Kidney (tissue), 14 donors: ENCODE results near the gene PHAF1. TPM values are rescaled to one million over a fixed set of nuclear protein-coding genes. Genes with fewer than 3 reads are reported as not detected.

Experiments used
- DNase-seq, 5 donors: peaks; one replicate each; pipeline ENCODE4 v3.0.0-alpha.2; 2013 to 2020
- FAIRE-seq: peaks from 2 replicates; lab custom pipeline; 2012; peaks lifted over from hg19 to GRCh38; lab: Jason Lieb, UNC
- H3K27ac ChIP-seq, 2 donors: one replicate each; pipeline ENCODE4 v1.7.0; 2013; ENCODE audit warnings: low read depth in 2 of 2, low read length in 2 of 2, inconsistent platforms in 1 of 2
- H3K27me3 ChIP-seq: one replicate; pipeline ENCODE4 v1.7.1; 2013; ENCODE audit warnings: low read length, inconsistent platforms; ENCODE audit not compliant: control insufficient read depth, insufficient read depth
- H3K36me3 ChIP-seq, 3 donors: one replicate each; pipeline versions ENCODE4 v1.7.0 to v1.7.1; 2013; ENCODE audit warnings: low read length in 3 of 3, control low read depth in 1 of 3, inconsistent platforms in 1 of 3; ENCODE audit not compliant: insufficient read depth in 3 of 3, control insufficient read depth in 2 of 3
- H3K4me1 ChIP-seq, 3 donors: one replicate each; pipeline versions ENCODE4 v1.7.0 to v1.7.1; 2013; ENCODE audit warnings: low read length in 3 of 3, inconsistent platforms in 1 of 3, low read depth in 1 of 3; ENCODE audit not compliant: control insufficient read depth in 2 of 3, insufficient read depth in 2 of 3
- H3K4me3 ChIP-seq, 3 donors: one replicate each; pipeline versions ENCODE4 v1.7.0 to v1.8.1; 2013; ENCODE audit warnings: low read length in 3 of 3, control low read depth in 1 of 3, inconsistent platforms in 1 of 3
- H3K9ac ChIP-seq, 3 donors: one replicate each; pipeline versions ENCODE4 v1.7.0 to v1.7.1; 2013; ENCODE audit warnings: low read length in 3 of 3, control low read depth in 1 of 3, inconsistent platforms in 1 of 3
- H3K9me3 ChIP-seq, 3 donors: one replicate each; pipeline versions ENCODE4 v1.7.0 to v1.7.1; 2013; ENCODE audit warnings: low read length in 3 of 3, control low read depth in 1 of 3, inconsistent platforms in 1 of 3; ENCODE audit not compliant: control insufficient read depth in 2 of 3, insufficient read depth in 1 of 3
- intact Hi-C: fragments of 100-400 bp; cut with DNase I; formaldehyde crosslinking; loops from one replicate; pipeline ENCODE4 v1.11.1; 2022
- polyA plus RNA-seq: library from polyadenylated mRNA; stranded (reverse); fragments of 350-450 nt; fragmentation: Illumina TruSeq; extraction: RNeasy Lipid Tissue Mini Kit (QIAGEN cat#74804); gene quantifications from one replicate; pipeline ENCODE4 v1.2.3, GENCODE V29; 2014; ENCODE audit warnings: low read depth, low replicate concordance; ENCODE audit not compliant: insufficient read depth
- total RNA-seq: library from RNA; stranded (reverse); fragmentation: NEBNext Ultra II Directional; extraction: Animal tissue kit (Norgen Biotek cat#: 25700); gene quantifications from one replicate; pipeline ENCODE4 v1.2.1, GENCODE V29; 2021
- TF ChIP-seq, protein P1 (sequence below): IDR thresholded peaks from 3 replicates; pipeline ENCODE4 v1.5.1; 2012; ENCODE audit warnings: mild to moderate bottlenecking, moderate library complexity, borderline replicate concordance; ENCODE audit not compliant: insufficient read depth; ENCODE audit errors: extremely low read depth
- donor health status: control.
- donor health status: control.
- donor health status: control.
- donor health status: control.
- donor health status: control.
- donor health status: DM: yes; HTN: yes; CAD: no.
- donor health status: Normal renal cell carcinoma (clear cell type).

PHAF1 gene
- total and polyA plus RNA-seq, 2 donors from 2014 or later, result 14.3 to 16.9 TPM

DNA sequence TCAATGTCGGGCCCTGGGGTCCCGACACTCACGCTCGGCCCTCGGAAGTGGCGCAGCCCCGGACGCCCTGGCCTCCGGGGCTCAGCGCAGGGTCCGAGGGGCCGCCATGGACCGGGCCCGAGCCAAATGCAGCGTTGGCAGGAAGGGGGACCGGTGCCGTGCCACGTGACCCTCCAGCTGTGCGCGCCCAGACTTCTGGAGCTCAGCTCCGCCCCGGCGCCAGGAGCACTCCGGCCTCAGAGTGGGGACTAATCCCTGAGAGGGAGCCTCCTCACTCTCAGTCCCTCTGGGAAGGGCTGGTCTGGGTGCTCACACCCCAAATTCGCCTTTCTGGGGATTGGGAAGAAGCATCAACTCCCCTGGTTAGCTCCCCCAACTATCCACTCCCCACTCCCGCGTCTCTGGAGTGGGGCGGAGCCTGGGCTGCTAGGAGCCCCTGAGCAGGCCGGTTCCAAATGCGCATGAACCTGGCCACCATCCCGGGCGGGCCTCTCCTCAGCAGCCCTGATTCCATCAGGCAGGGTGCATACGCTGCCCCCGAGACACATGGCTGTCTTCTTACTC lies 41.2 kb downstream of the PHAF1 start, which contains the start of gene B3GNT9:
B3GNT9 (minus strand) TSS at position 166 of the 564 bp plus-strand sequence. CDS start 513 bp downstream, outside the sequence.
- DNase-seq (peak; percentile 71 to 94 (median 81)), FAIRE-seq (no peak)
- intact Hi-C loops, result no loop called here
- H3K9me3 ChIP-seq, result no peaks in the 10 kb centered on the region
- peaks cover 0 to 13% (median 8%) of the 10 kb centered on the region in 3 donors for H3K36me3 ChIP-seq
- H3K27me3 ChIP-seq, result peaks cover 10% of the 10 kb centered on the region
- TF ChIP-seq, protein P1, sequence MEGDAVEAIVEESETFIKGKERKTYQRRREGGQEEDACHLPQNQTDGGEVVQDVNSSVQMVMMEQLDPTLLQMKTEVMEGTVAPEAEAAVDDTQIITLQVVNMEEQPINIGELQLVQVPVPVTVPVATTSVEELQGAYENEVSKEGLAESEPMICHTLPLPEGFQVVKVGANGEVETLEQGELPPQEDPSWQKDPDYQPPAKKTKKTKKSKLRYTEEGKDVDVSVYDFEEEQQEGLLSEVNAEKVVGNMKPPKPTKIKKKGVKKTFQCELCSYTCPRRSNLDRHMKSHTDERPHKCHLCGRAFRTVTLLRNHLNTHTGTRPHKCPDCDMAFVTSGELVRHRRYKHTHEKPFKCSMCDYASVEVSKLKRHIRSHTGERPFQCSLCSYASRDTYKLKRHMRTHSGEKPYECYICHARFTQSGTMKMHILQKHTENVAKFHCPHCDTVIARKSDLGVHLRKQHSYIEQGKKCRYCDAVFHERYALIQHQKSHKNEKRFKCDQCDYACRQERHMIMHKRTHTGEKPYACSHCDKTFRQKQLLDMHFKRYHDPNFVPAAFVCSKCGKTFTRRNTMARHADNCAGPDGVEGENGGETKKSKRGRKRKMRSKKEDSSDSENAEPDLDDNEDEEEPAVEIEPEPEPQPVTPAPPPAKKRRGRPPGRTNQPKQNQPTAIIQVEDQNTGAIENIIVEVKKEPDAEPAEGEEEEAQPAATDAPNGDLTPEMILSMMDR, result no peak
- H3K27ac ChIP-seq, result peak within 1 kb of the TSS; percentile 80 to 85
- peak within 1 kb of the TSS; percentile 51 to 75 (median 60) for H3K4me3 ChIP-seq
- H3K4me1 ChIP-seq, result peaks cover 0 to 22% (median 0%) of the 10 kb centered on the region in 3 donors
- peak within 1 kb of the TSS in 2 of 3 donors; percentile 55 to 84 for H3K9ac ChIP-seq

DNA sequence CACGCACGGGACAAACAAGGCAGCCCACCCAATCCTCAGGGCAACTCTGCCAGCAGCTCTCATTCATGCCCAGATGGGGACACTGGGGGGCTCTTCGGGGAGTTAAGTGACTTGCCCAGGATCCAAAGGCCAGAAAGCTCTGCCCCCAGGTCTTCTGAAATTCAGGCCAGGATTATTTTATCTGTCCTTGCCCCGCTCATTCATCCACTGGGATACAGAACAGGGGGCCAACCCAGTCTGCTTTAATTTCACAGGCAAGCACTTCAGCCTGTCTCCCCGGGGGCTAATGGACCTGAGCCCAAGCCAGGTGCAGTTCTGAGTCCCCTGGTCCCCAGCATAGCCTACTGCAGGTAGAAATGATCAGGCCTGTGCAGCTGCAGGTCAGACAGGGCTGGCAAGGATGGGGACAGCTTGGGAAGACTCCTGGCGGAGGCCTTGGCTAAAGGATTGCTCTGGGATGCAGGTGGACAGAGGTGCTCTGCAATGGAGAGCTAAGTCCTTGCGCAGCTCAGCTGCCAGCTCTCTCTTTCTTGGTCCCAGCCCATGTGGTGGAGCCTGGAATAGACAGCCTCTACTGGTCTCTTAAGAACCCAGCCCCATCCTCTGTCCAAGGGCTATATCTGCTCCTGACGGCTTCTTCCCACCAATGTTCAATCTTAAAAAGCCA lies 41.8 kb downstream of the PHAF1 start:
- intact Hi-C loops, result no loop called here
- H3K27ac ChIP-seq, result peak overlapping the region in 1 of 2 donors; percentile 85
- peaks cover 0 to 25% (median 0%) of the 10 kb centered on the region in 3 donors for H3K4me1 ChIP-seq
- peaks cover 16% of the 10 kb centered on the region for H3K27me3 ChIP-seq
- no peak for FAIRE-seq
- peak overlapping the region in 2 of 3 donors; percentile 60 to 75 for H3K4me3 ChIP-seq
- TF ChIP-seq, protein P1, result no peak
- peak in 1 of 5 donors; percentile 26 for DNase-seq
- H3K9me3 ChIP-seq, result no peaks in the 10 kb centered on the region
- H3K9ac ChIP-seq, result no peak overlapping the region
- H3K36me3 ChIP-seq, result peaks cover 0 to 8% (median 7%) of the 10 kb centered on the region in 3 donors

DNA sequence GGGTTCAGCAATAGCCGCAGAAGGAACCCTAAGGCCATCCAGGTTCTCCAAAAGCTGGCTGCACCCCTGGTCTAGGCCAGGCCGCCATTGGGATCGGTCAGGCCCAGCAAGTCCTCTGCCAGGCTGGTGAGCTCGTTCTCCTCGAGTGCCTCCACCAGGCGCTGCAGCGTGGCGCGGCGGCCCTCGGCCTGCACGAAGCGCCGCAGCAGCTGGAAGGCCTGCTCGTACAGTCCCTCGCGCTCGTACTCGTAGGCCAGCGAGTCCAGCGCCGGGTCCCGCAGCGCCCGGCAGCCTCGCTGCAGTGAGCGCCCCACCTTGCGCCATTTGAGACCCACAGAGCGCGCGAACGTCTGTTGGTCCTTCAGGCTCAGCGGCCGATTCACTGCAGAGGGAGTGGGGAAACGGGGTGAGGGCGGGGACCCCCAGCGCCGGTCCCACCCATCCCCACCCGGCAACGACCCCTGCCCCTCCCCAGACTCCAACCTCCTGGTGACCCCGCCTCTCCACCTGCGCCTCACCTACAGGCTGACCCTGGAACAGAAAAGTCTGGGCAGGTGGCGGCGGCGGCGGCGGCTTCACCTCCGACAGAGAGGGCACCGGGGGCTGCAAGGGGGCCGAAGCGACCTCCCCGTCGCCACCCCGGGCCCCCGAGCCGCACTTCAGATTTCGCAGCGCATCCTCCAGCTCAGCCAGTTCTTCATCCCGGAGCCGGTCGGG lies 45.0 kb downstream of the PHAF1 start:
- FAIRE-seq (no peak), DNase-seq (peak; percentile 33 to 74 (median 49))
- Histone ChIP-seq H3K36me3 (no peaks in the 10 kb centered on the region), H3K9ac (no peak overlapping the region), H3K4me1 (peaks cover 0 to 32% (median 0%) of the 10 kb centered on the region in 3 donors), H3K27ac (no peak overlapping the region), H3K27me3 (peaks cover 35% of the 10 kb centered on the region), H3K4me3 (no peak overlapping the region), H3K9me3 (no peaks in the 10 kb centered on the region)
- TF ChIP-seq, protein P1, result no peak
- intact Hi-C loops, result no loop called here
